Erythroblast (primary cell): ENCODE measurements around the gene PAFAH2.

Experiments used
- GATA1 ChIP-seq: IDR thresholded peaks from 2 replicates; pipeline ENCODE4 v1.6.1; 2011; ENCODE audit warnings: low read depth, mild to moderate bottlenecking, control low read depth, low read length, moderate library complexity
- POLR2A ChIP-seq: IDR thresholded peaks from 2 replicates; pipeline ENCODE4 v1.6.1; 2011; ENCODE audit warnings: mild to moderate bottlenecking, low read length

DNA sequence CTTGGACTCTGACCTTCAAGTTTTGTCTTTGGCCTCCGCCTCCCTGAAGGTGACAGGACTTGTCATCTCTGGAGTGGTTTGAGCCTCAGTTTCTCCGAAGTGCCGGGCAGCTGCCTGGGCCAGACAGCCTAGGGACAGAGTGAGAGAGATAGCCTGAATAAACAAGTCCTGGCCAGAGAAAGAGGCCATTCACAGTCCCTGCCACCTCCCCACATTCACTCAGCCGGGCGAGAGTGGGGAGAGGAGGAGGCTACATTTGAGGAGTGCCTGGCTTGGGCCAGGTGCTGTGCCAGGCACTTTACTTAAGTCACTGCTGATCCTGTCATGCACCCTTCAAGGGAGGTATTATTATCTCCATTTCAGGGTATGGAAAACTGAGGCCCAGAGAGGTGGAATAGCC, 27.2 kb upstream of the PAFAH2 start:
- TF ChIP-seq POLR2A = no peak
- no peak for TF ChIP-seq GATA1
